Activated CD4-positive, alpha-beta T cell treated with anti-CD3 and anti-CD28 coated beads, Interleukin-2, Interleukin-6, amounts not matched to agents 100 ng/mL and 50 ng/mL, durations not matched to agents 16 hours and 8 hours (primary cell): ENCODE results near the gene PHF12.
A peak's percentile ranks its signal among the peaks of the same experiment; 100 is the strongest.
"Not testable (repeated sequence)": the region's sequence is repeated elsewhere in the genome, so short reads cannot be mapped to it uniquely, and the experiment has no call there.

Experiments
- DNase-seq: peaks from one replicate; pipeline ENCODE4 v3.0.0-alpha.2; 2020

PHF12 gene

DNA sequence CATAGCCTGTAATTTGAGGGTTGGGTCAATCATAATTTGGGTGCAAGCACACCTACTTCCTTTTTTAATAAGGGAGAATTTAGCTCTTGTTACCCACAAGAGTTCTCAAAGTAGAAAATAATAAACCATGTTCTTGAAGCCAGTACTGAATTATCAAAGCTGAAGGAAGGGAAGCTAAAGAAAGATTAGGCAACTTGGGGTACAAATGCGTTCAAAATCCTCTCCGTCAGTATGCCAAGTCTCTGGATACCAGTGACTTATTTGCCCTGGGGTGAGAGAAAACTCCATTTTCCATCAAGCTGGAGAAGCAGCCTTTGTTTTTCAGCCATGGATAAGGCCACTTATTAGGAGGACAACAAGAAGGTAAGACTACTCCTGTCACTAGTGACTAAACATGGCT is 25.0 kb downstream of the PHF12 start:
- no peak for DNase-seq

GRCh38 chr17:28925912-28926365 is 25.4 kb downstream of the PHF12 start:
- peak; percentile 83 for DNase-seq

GRCh38 chr17:28920201-28920600 is 31.1 kb downstream of the PHF12 start:
- no peak for DNase-seq

DNA sequence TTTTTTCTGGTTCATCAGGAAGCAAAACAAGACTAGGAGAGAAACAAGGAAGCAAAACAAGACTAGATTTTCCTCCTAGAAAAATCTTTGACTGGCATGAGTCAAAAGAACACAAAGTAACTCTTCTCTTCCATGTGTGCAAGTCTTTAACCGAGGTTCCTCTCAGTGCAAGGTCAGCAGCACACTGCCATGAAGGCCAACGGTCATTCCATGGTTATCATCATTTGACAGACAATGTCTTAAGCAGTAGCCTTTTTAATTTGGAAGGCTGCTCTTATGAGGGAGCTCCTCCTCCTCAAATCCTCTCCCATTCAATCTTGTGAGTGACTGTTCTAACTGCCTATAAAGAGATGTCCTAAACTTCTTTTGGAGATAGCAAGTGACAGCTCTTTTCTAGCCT is 33.0 kb downstream of the PHF12 start:
- DNase-seq, result no peak

DNA sequence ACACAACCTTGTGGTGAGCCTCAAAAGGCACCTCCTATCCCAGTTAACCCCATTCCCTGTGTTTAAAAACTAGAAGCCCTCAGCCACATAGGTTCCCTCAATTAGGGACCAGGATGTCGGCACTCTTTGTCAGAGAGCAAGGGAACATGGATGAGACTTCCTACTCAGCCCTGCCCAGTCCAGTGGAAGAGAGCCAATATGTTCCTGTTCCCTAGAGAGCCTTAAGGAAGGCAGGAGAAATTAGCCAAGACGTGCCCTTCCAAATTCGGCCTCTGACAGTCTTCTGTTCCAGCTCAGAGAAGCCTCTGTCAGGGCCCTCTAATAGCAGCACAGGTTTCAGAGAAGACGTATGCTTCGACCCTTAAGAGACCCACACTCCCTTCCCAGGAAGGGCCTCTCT is 33.9 kb downstream of the PHF12 start:
- no peak for DNase-seq

GRCh38 chr17:28917029-28917428 is 34.3 kb downstream of the PHF12 start:
- DNase-seq, result no peak

DNA sequence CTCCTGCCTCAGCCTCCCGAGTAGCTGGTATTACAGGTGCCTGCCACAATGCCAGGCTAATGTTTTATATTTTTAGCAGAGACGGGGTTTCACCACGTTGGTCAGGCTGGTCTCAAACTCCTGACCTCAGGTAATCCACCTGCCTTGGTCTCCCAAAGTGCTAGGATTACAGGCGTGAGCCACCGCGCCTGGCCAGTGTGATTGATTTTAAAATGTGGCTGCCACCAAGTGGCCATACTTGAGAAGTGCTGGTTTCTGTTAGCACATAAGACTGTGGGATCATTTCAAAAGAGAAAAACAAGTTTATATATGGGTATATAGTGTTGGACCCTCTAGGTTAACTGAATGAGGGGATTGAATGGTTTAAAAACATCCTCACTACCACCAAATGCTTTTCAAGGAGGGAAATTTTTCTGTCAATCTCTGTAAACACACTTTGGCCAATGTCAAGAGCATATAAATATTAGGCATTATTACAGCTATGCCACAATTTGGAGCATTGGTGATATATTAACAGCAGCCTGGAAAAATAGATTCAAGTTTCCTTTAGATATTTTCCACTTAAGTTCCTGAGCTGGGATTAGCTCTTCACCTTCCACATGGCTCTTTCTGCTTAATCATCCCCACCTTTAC is 34.9 kb downstream of the PHF12 start:
- peak; percentile 48 for DNase-seq

DNA sequence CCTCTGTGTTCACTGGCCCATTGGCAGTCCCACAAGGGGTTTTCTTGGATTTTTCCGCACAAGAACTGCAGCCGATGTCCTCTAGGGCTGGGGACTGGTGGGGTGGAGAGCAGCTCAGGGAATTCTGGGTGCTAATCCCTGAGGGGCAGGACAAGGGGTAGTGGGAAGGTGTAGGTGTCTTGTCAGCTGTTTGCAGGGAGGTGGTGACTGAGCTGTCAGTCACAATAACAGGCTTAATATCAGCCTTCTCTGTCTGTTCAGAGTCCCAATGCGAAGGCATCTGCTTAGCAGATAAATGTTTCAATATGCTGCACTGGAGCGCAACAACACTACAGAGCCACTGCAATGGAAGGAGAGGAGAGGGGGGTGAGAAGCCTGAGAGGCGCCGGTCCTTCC is 38.4 kb downstream of the PHF12 start:
- DNase-seq, result no peak

DNA sequence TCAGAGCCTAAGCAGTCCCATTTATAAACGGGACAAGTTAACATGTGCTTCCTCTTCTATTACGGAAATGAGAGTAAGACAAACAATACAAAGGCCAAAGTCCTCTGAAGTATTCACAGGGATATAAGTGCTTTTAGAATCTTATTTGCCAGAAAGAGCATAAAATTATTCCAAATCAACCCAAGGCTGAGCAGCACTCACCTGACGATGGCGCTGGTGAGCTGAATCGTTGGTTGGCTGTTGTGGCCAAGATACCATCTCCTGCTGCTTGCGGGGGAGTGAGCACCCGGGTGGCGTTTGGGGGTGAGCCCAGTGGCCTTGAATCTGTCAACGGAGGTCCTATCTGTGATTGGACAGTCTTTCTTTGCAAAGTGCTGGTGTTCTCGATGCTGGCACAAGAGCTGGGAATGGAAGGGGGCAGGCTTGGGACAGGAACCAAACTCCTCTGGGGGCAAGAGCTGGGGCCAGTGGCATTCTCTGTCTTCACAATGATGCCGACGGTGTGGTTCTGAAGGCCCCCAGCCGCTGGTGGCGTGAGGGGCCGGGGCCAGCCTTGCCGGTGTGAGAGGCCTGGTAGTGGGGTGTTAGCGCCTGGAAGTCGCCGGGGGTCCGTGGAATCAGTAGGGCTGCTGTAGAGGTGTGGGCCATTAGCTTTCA is 38.9 kb downstream of the PHF12 start:
- DNase-seq, result no peak

DNA sequence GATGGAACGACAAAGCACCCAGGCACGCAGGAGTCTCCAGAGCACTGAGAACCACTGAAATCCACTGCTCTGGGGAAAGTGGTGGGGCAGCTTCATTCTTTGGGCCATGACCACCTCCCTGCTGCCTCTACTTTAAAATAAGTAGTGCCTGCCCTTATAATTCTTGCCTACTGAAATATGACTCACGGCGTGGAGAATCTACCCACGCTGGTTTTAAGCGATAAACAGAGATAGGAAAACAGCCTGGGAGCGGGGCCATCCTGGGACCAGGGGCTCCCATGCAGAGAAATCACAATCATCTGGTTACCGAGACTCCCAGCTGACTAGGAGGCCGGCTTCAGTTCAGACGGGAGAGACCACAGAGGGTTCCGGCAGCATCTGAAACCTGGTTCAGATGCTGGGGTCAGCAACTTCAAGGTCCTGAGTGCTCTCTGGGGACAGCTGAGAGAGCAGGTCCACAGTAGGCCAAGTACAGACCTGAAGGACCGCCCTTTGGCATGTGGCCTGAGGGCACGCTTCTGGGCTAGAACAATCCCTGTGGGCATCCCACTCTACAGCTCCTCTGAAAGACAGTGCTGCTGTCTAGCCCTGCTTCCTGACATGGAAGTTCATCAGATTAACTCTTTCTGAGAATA is 39.8 kb downstream of the PHF12 start:
- no peak for DNase-seq

- DNase-seq, result no peak
These were observed 40.8 kb downstream of the PHF12 start for GRCh38 chr17:28910534-28910933.

- no peak for DNase-seq
These were observed 42.6 kb downstream of the PHF12 start for GRCh38 chr17:28908640-28909167.

DNA sequence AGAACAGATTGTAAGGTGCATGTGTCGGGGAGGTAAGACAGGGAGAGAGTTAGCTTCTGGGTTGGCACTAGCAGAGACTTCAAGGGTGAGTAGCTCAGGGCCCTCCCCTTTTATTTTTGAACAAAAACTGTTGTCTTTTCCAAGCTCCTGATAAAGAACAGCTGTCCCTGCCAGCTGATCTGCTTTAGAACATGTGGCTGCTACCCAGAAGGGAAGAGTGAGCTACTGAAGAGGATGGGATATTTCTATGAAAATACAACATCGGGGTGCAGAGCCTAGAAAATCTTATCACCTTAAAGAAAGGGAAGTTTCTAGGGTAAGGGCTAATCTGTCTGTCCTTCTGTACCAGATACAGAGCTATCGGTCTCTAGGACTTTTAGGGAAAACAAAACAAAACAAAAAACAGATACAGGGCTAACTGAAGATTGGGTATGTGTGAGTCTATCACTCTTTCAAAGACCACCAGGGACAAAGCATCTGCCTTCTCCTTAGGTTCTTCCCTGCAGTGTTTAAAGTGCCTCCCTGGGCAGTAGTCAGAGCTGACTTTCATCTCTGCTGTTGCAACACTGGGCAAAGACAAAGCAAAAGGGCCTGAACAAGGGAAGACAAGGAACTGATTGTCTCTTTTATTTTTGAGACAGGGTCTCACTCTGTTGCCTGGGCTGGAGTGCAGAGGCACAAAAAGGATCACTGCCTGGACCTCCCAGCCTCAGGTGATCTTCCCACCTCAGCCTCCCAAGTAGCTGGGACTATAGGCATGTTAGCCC is 43.4 kb downstream of the PHF12 start:
- no peak for DNase-seq

DNA sequence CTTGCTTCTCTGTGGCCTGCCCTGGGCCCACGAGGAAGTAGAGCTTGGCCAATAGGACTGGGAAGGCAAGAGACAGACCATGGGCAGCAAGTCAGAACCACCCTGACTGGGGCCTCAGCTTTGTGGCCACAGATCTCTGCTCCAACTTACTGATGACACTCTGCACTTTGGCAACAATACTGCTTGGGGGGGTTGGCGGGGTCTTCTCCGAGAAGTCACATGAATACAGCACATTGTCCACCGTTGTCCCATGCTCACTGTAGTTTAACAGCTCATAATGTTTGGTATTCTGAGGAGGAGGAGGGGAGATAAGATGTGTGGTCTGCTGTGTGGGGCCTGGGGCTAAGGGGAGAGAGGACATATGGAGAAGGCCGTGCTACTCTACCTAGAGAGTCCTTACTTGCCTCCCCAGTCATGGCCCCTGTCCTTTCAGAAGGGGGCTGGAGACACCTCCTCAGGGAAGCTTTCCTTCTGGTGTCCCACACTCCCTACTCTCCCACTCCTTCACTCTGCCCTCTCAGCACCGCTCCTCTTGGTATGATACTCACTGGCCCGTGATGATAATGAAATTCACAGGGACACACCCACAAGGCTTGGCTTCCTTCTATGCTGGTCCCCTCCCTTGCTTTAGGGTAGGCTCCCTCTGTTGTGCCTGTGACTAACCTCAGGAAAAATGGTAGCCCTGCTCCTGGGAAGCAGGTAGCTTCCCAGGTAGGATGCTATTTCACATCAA is 44.4 kb downstream of the PHF12 start:
- no peak for DNase-seq

DNA sequence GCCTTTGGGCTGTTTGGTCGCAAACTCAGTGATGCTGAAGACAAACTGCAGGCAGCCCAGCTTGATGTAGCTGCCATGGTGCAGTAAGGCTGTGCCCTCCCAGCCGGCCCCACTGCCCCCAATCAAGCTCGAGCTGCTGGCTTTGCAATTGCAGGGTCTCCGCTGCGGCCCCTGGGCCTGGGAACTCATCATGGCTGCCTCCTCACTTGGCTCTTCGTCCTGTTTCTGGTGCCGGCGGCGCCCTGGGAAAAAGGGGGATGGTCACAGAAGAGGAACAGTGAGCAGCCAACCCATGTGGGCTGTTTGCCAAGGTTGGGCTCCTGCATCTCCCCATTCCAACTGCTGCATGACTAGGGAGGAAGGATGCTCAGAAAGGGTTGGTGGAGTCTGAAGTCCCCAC is 45.0 kb downstream of the PHF12 start:
- DNase-seq, result no peak

- no peak for DNase-seq
These were observed 46.5 kb downstream of the PHF12 start for GRCh38 chr17:28904800-28905199.

- not testable (repeated sequence) for DNase-seq
These were observed 47.8 kb downstream of the PHF12 start for GRCh38 chr17:28903546-28903841.

- peak; percentile 97 for DNase-seq
These were observed 48.3 kb downstream of the PHF12 start, which contains the start of gene DHRS13 for GRCh38 chr17:28902819-28903545. TSS of gene DHRS13 (minus strand) at chr17:28903079. CDS start at chr17:28902944, 135 bp downstream.

GRCh38 chr17:28901866-28902818 is 49.2 kb downstream of the PHF12 start:
- DNase-seq, result peak; percentile 68

DNA sequence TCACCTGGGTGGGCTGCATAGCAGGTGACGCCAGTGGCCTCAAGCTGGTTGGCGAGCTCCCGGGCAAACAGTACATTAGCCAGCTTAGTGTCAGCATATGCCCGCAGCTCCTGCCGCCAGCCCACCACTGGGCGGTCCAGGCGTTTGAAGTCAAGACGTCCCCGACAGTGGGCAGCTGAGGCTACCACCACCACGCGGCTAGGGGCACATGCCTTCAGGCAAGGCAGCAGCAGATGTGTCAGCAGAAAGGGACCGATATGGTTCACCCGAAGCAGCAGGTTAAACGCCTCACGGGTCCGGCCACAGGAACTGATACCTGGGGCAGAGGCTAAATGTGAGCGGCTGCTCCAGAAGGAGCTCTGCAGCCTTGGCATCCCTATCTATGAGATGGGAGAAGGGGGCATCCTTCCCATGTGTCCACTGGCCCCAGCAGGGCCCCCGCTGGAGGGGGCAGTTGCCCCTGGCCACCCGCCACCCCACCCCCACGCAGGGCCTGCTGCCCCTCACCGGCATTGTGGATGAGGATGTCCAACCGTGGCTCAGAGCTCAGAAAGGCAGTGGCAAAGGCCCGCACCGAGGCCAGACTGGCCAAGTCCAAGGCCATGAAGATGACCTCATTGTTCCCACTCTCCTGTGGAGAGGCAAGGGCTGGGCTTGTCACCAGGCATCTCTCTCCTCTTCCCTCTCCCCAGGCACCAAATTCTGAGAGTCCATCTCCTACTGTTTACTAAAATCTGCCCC is 50.2 kb downstream of the PHF12 start:
- DNase-seq, result no peak
